ENCODE results near the gene FOSL2. TPM values are rescaled to one million over a fixed set of nuclear protein-coding genes. Genes with fewer than 3 reads are reported as not detected.
A peak's percentile ranks its signal among the peaks of the same experiment; 100 is the strongest.

The FOSL2 gene
- 259 TPM for total RNA-seq

DNA sequence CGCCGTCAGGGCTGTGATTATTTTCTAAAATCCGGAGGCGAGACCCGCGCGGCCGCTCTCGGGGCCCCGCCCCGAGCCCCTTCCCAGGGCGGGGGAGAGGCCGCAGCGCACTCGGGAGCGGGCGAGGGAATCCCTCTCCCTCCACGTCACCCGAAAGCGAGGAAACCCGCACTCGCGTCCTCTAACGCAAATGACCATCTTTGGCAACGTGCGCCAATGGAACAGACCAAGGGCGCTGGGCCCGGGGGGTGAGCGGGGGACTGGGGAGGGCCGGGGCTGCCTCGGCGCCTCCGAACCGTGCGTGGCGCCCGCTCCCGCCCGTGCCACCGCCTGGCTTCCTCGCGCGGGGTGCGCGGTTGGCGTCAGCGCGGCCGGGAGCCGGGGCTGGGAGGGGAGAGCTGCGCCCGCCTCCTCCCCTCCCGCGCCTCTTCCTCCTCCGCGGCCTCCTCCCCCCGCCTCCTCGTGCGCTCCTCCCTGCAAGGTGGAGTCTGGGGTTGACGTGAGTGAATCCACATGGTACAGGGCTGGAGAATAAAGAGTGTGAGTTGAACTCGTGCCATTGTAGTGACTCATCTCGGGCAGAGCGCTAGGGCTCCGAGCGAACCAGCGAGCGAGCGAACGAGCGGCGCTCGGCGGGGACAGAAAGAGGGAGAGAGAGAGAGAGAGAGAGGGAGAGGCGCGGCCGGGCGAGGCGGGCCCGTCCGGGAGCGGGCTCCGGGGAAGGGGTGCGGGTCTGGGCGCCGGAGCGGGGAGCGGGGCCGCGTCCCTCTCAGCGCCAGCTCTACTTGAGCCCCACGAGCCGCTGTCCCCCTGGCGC lies at the start of gene FOSL2:
Gene FOSL2, plus strand, starts transcription at position 562 of the 817 bp plus-strand sequence. CDS start 863 bp downstream, outside the sequence.
- DNase-seq (ENCODE audit: low spot score) = peak; percentile 98

DNA sequence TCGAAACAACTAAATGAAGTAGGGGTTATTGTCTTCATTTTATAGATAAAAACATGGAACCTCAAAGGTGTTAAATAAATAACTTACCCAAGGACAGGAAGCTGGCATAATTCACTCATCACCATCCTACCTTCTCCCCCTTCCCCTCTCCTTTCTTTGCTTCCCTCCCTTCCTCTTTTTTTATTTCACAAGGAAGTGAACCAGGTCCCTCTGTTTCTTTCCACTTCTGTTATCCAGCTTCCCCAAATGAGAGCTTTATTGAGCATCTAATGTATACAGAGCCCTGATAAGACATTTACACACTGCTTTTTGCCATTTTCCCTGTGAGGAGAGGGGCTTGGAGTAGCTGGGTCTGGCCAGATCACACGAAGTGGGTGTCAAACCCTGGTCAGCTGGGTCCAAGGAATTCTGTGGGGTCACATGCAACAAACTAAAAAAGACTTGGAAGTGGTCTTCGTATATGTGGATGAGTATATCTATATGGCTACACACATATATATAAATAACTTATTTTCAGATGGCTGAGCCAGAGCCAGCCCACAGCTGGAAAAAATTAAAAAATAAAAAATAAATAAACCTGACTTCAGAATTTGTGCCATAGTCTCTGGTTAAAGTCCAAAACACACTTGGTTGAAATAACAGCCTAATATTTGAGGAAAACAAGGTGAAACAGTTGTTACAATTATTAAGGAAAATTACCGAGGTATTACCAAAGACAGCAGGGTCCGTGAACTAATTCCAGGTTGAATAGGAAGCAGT lies 49.3 kb upstream of the FOSL2 start:
- no peak for DNase-seq (ENCODE audit: low spot score)

DNA sequence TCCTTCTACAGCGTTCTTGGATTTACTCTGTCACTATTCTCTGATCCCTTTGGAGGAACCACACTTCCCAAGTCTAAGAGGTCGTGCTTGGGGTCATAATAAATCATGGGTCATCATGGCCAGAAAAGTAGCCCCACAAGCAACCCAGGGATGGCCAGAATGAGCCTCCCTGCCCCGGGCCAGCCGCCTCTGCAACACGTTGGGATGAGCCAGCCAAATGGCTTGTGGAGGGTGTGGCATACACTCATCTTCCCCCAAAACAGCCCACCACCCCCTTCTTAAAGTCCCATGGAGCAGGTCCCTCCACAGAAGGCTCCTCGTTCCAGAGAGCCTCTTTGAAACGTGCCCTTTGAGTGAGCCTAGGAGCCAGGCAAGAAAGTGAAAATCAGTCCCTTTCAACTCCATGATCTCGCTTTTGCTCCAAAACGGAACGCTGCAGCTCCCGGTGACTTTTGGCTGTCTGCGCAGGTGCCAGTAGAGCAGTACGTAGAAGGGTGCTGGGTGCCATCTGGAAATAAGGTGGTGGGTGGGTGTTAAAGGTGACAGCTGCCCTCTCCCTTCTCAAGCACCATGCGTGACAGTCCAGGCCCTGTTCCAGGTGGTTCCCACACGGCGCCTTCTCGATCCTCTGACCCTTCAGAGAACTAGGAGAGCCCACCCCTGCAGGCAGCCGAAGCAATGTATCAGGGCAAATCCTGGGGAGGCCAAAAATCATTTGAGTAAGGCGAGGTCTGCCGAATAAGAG lies 48.5 kb upstream of the FOSL2 start:
- no peak for DNase-seq (ENCODE audit: low spot score)

DNA sequence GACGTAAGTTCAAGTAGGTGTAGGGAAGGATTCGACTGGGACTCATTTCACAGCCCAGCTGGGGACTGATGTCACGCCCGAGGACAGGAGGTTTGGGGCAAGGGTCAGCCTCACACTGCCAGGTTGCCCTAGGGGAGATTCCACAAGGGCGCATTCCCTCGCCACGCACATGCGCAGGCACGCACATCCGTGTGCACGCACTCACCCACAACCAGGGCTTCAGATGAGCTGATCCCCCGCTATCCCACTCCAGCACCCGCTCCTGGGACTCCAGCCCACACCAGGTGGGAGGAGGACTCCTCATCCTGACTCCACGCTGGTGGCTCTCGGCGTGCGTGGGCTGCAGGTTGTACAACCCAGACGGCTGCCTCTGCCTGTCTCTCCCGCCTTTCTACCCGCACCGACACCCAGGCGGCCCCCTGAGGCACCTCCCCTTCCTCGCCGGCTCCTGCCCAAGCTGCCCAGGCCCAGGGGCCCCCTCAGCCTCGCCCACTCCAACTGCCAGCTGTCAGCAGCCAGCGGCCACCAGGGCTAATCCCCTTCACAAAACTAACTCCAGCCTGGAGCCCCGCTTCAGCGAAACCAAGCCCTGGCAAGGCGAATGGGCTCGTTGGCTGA lies 47.8 kb upstream of the FOSL2 start:
- no peak for DNase-seq (ENCODE audit: low spot score)

DNA sequence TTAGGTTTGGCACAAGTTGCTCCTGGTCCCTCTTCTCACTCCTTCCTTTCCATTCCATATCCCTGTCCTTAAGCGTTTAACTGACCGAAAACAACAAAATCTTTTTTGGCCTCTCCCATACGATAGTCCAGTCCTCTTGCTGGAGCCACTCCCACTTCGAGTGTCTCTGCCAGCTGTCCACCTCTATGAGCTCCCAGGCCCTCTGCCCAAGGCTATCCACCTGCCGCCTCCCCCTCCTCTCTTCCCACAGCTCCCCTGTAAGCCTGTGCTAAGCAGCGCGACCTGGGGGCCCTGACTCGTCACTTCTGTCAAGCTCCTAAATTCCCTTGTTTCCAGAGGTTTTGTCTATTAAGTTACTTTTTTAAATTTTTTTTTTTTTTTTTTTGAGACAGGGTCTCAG lies 47.0 kb upstream of the FOSL2 start:
- DNase-seq (ENCODE audit: low spot score) = no peak

DNA sequence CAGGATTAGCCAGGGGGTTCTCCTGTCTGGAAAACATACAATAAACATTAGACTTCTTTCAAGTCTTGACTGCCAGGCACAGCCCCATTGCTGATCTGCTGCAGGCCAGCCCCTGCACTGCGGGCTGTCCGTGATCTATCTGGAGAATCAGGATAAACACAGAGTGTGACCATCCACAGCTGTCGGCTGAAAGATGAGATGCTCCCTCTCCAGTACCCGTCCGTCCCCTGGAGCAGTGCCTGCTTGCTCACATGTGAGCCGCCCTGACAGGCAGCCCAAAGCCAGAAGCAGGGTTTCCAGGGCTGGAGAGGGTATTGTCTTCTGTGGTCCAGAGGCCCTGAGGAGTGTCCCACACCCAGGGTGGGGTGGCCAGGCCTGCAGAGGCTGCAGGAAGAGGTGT lies 46.1 kb upstream of the FOSL2 start:
- DNase-seq (ENCODE audit: low spot score) = peak; percentile 64

DNA sequence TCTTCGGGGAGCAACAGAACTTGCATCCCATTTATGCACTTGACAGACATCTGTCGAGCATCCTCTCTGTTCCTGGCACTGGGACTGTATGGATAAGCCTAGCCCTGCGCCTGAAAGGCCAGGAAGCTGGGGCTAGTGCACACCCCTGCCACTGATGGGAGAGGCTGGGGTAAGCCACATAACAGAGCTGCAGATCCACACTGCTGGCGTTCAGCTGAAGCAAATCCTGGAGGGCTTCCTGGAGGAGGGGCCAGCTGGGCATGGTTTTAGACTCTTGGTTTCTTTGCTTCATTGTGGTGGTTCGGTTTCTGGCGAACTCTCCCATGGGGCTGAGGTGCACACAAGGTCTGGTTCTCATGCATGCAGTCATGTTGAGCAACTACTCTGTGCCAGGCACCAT lies 45.5 kb upstream of the FOSL2 start:
- DNase-seq (ENCODE audit: low spot score) = no peak

DNA sequence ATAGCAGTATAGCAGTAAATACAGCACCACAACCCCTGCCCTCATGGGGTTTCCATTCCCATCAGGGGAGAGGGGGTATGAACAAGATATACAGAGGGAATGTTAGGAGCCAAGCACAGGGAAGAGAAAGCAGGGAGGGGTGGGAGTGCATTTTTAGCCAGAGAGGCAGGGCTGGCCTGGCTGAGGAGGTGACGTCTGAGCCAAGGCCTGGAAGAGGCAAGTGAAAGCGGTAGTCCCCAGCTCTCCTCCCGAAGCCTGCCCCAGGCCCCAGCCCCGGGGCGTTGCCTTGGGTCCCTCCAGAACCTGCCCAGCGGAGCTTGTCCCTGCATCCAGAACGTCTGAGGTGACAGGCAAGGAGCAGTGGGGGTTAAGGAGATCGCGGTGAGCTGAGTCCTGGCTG lies 45.1 kb upstream of the FOSL2 start:
- no peak for DNase-seq (ENCODE audit: low spot score)

DNA sequence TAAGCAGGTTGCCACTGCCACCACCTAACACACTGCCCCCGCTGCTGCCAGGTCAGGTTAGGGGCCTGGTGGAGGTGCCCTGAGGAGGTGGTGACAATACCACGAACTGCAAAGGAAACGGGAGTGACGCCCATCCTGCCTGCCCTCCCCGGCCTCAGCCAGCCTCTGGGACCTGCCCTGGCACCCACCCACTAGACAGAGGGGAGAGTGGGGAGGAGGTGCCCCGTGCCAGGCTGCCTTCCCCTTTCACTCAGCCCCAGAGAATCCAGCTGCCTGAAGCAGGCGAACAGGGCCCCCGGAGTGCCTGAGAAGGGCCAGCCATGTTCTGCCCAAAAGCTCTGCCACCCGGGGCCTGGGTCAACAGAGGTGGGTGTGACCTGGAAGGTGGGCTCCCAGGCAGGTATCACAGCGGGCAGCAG lies 44.5 kb upstream of the FOSL2 start:
- DNase-seq (ENCODE audit: low spot score) = no peak

DNA sequence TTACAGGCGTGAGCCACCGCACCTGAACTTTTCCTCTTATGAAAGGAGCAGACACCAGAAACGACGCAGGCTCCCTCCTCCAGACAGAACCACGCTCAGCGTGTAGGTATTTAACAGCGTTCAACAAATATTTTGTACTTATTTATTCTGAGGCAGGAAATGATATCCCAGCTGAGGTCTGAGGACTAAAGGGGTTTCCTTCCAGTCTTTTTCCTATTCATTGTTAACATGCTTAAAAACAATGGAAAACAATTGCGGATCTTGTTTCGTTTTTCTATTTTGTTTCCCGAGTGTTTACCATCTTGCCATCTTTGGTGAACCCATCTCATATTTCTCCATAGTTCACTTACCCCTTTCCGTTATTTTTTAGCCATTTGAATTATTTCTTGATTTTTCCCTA lies 43.7 kb upstream of the FOSL2 start:
- no peak for DNase-seq (ENCODE audit: low spot score)

DNA sequence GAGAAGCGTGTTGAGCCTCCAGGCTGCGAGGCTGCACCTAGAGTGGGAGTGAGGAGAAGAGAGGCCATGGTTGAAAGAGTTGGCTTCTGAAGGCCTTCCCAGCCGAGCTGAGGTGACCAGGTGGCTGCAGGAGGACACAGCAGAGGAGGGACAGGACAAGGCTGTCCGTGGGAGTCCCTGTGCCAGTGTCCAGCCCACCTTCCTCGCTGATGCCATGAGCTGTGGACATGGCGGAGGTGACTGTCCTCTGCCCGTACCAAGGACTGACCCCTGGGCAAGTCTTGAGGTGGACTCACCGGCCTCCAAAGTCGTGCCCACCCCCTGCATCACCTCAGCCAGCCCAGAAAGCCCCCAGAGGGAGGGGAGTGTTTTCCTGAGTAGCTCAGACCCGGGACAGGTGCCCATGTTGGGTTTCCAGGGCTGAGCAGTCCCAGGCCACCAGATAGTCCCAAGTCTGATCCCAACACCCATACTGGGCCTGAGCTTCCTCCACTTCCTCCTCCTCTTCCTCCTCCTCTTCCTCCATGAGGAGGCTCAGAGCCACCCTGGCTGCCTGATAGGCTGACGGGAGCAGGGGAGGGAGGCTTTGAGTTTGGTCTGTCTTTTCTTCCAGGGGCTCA lies 43.0 kb upstream of the FOSL2 start:
- no peak for DNase-seq (ENCODE audit: low spot score)

DNA sequence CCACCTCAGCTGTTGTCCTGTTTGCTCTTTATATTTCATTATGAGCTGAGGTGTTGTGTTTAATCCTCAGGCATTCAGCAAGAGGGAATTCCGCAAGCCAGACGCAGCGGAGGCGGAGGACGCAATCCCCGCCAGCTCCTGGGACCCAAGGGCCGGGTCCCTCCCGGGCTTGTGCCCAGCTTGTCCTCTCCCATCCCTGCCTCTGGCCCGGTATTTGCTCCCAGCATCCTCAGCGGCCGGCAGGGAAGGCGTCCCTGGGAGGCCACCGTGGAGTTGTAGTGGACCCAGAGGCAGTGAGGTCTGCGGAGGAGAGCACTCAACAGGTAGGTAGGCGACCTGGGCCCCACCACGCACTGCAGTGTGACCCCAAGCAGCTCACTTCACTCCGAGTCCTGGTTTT lies 42.5 kb upstream of the FOSL2 start:
- no peak for DNase-seq (ENCODE audit: low spot score)

DNA sequence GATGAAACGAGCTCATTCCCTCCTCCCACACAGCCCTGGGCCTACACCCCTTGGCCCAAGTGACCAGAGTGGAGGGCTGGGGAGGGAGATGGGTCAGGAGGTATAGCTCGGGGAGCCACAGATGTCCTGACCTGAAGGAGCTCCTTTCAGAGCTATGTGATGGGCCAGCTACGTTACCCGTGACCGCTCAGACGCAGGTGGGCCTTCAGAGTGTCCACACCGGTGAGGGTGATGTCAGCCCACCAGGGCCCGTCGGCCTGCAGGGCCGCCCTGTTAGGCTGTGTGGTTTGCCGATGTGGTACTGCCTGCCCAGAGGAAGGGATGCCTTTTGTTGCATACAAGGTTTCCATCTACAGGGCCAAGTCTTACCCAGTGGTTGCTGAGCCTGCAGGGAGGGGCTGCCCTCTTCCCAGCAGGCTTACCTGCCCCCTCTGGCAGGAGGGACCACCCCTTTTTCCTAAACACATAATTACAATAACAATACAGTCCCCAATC lies 41.8 kb upstream of the FOSL2 start:
- DNase-seq (ENCODE audit: low spot score) = no peak

DNA sequence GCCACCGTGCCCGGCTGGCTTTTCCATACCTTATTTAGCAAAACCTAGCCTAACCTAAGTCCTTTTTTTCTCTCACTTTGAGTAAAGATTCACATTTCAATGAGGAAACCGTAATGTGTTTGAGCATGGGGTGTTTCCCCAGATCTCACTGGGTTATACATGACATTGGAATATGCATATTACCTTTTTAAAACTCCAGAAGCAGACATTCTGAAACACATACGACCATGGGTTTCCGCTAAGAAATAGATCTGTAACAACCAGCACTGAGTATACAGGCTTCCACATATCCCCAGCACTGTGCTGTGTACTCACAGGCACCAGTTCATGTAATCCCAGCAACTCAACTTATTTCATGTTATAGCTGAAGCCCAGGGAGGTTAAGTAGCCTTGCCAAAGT lies 41.0 kb upstream of the FOSL2 start:
- no peak for DNase-seq (ENCODE audit: low spot score)

DNA sequence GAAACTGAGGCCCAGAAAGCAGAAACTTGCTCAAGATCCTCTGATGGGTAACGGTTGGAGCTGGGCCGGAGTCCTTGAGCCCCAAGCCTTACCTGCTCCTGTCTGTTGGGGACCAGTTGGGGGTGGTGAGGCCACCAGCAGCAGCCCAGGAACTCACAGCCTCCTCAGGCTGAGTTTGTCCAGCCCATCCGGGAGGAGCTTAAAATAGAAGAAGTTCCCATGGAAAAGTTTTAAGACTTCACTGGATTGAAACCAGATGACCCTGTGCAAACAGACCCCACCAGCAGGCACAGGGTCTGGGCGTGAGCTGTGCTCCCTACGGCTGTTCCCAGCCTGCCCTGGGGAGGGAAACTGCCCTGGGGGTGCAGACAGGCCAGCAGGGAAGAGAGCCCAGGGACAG lies 40.6 kb upstream of the FOSL2 start:
- no peak for DNase-seq (ENCODE audit: low spot score)

DNA sequence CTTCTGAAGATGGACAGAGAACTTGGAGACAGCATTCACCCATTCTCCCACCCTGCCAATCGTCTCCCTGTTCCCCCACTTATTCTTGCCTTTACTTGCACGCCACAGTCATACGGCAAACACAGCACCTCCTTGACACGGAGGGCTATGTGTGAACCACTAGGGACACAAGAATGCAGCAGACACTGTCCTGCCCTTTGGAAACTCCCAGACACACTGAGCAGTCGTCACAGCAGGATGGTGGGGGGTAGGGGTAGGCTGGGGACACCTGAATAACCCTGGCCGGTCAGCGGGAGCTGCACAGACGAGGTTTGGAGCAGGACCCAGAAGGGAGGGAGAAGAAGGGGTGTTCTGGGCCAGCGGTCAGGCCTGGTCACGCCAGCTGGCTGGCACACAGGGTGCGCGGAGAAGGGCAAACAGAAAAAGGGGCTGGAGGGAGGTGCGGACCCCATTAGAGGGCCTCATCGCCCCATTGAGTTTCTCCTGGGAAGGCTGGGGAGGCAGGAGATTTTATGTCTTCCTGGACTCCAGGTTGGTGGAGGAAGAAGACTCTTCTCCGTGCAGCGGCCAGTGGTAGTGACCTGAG lies 40.0 kb upstream of the FOSL2 start:
- no peak for DNase-seq (ENCODE audit: low spot score)

DNA sequence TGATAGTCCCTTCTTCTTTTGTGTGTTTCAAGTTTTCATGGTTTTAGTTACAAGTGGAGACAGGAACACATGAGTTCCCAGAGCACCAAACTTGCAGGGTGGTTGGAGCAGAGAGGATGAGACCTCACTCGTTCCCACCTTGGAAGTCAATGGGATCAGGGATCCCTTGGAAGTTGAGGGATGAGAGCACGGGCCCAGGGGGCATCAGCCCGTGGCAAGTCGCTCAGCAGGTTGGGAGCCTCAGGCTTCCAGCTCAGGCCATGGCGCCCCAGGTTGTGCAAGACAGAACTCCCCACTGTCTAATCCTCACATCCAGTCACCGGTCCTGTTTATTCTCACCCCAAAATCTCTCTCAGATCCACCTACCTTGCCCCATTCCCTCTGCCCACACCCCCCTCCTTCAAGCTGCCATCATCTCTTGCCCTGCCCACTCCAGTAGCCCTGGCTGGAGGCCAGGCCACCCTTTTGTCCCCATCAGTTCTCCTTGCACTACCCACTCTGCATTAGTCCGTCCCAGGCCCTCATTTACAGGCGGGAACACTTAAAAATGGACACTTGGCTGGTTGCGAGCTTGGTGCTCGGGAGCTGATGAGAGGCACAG lies 37.6 kb upstream of the FOSL2 start:
- no peak for DNase-seq (ENCODE audit: low spot score)

DNA sequence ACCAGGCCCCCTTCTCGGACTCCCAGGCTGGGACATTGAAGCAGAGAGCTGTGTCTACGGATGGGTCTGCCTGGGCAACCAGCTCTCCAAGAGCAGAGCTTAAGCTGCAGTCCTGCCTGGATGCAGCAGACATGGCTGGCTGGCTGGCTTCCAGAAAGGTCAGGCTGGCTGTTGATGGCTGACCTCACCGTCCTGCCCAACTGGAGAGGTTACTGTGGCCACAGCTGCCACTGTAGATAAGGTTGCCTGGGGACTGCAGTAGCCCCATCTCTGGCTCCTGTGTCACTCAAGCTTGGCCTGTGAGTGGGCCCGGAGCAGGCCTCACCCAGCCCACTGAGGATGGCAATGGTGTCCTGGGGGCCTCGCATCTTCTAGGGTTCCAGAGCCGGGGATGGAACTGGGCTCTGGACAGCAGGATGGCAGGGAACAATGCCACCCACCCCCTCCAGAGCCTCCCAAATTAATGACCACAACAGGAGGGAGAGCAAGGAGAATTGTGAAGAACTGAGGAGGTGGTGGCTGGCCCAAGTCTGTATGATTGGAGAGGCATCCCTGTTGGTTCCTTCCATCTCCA lies 37.0 kb upstream of the FOSL2 start:
- DNase-seq (ENCODE audit: low spot score) = no peak

DNA sequence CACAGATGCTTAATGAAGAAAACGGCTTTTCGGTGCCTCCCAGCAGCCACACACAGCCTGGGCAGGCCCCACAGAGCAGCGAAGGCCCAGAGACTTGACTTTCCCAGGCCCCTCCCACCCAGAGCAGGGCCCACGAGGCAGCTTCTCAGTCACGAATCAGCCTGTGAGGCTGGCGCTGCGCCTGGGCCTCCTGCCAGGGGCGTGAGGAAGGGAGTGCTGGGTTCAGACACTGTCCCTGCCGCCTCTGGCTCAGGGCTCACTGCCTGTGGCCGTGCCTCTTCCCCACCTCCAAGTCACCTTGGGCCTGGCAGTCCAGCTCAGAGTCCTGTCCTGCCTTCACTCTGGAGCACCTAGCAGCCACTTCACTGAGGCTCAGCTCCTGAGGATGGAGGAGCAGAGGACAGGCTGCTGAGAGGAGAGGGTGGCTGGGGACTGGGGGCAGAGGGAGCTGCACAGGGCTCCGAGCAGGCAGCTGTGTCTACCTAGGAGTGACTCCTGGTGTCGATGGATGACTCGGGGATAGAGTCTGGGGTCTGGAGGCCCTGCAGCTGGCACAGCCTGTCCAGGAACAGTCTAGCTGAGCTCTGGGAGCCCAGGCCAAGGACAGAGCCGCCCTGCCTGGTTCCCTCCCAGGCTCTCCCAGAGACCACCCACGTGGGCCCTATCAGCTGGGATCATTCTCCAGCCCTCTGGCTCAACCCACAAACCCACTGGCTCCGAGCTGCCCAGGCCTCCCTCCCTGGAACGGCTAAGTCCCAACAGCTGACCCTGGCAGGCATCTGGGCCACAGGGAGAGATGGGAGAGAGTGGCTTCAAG lies 36.4 kb upstream of the FOSL2 start:
- DNase-seq (ENCODE audit: low spot score) = peak; percentile 95

Measured in ureter (tissue), 1 donor.